Measurements from ENCODE around the gene GRK5.
"Not testable (repeated sequence)": the region's sequence is repeated elsewhere in the genome, so short reads cannot be mapped to it uniquely, and the experiment has no call there.

The GRK5 gene

GRCh38 chr10:119207366-119207666 lies at the start of gene GRK5:
TSS of gene GRK5 (plus strand) at chr10:119207571. CDS start at chr10:119207918, 347 bp downstream.
- DNase-seq: peak; percentile 84

DNA sequence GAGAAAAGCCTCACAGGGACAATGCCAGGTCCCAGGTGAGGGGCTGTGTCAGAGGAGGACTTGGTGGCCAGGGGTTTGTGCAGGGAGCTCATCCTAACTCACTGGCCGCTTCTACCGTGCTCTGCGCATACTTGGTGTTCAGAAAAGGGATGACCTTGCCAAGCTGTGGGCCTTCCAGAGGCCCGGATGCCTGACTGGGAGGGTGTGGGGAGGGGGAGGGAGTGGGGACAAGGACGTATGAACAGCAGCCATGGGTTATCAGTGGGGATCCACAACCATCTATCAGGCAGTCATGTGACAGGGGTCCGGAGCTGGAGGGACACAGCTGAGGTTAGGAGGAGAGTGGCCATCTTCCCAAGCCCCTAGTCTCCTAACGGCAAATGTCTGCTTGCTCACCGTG lies 48.0 kb upstream of the GRK5 start:
- no peak for DNase-seq

DNA sequence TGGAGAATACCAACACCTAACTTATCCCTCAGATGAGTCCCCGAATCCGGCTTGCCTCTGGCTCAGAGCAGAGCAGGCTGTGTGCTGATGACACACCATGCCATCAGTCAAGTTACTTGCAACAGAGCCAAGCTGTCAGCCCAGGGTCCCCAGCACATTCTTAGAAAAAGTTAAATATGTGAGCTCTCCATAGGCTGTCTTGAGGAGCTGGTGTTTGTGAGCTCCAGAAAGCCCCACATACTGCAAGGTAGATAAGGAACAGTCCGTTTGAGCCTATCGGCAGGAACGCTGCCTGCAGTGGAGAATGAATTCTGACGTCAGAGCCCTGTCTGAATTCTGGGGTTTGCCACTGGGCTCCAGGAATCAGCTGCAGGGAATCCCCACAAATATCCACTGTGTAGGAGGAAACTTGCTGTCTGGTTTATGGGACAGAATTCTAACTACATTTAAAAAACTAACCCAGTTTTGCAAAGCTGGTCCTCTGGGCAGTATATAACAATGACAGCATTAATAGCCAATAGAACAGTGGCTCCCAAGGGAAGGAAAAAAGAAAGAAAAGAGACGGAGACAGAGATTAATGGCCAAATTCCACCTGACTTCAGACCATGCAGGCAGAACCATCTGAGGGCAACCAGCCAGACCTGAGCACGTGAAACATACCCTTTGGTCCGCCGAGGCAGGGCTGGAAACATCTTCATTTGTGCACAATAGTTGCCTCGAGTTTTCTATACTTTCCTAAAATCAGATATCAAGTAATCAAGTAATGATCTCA lies 45.5 kb upstream of the GRK5 start:
- DNase-seq: peak; percentile 65

DNA sequence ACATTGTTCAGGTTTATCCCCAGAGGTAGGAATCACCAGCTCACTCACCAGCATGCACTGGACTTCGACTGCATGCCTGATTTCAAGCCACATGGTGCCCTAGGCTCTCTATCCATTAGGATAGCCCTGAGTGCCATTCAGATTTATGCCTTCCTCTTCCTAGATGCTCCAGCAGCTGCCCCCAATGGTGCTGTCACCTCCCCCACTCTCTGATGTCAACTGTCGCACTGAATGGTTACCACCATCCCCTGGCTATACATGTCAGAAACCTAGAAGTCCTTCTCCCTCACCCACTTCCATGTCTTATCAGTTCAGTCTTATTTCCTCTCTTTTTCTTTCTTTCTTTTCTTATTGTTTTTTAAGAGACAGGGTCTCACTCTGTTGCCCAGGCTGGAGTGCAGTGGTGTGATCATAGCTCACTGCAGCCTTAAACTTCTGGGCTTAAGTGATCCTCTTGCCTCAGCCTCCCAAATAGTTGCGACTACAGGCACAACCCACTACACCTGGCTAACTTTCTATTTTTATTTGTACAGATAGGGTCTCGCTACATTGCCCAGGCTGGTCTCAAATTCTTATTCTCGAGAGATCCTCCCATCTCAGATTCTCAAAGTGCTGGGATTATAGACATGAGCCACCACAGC lies 44.8 kb upstream of the GRK5 start:
- DNase-seq: no peak

- peak; percentile 16 for DNase-seq
Observed at GRCh38 chr10:119165171-119166117, 41.9 kb upstream of the GRK5 start, which contains the start of gene SFXN4. TSS of gene SFXN4 (minus strand) at chr10:119165714. CDS start at chr10:119165647, 67 bp downstream.

DNA sequence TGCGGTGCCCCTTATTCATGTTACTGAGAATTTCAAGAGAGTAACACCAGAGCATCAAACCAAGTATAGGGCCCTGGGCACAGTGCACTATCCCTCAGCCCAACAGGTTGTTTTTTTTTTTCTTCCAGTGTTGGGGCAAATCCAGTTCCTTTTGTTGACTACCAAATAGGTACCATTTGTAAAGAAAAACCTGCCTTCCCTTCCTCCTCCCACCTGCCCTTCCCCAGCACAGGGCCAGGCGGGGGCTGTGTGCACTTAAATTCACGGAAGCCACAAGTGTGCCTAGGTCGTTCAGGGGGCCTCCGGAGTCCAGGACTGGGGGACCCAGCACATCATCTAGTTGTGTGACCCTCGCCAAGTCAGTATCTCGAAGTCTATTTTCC lies 41.3 kb upstream of the GRK5 start:
- no peak for DNase-seq

DNA sequence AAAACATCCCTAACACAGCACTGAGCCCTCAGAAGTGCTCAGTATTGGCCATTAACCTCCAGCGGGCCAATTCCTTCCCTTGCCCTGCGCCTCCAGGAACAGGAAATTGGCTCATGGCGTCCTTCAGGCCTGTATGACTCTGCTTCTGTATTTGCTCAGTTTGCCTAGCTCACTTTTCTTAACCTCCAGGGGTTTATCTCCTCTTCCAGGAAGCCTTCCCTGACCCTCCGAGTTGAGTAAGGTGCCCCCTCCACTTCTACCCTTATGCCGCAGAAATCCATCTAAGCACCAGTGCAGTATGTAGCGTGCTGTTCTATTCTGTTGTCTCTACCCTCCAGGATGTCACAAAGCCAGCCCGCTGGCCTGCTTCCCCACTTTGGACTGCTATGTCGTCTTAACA lies 40.8 kb upstream of the GRK5 start:
- DNase-seq: no peak

GRCh38 chr10:119167041-119167440 lies 40.3 kb upstream of the GRK5 start:
- DNase-seq: no peak

DNA sequence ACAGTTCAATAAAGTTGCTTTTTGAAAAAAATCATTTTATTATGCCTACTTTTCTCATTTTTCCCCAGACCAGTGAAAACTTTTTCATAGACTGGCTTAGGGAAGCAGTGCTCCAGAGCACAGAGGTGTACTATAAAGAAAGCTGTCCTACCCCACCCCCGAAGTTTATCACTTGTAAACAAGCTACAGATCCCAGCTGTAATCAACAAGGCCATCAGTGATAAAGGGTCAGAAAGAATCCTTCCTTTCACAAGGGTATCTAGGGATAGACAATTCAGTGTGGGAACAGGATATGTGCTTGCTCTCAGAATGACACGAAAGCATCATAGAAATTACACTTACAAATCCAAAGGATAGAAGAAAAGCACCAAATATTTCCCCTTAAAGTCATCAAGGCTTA lies 33.3 kb upstream of the GRK5 start:
- DNase-seq: no peak

- DNase-seq: no peak
Observed at GRCh38 chr10:119176166-119176565, 31.2 kb upstream of the GRK5 start.

- no peak for DNase-seq
Observed at GRCh38 chr10:119177708-119178371, 29.5 kb upstream of the GRK5 start.

GRCh38 chr10:119178372-119179119 lies 28.8 kb upstream of the GRK5 start, which contains the start of gene PRDX3:
TSS of gene PRDX3 (minus strand) at chr10:119178812. CDS start at chr10:119178790, 22 bp downstream.
- DNase-seq: peak; percentile 64

GRCh38 chr10:119180850-119181400 lies 26.4 kb upstream of the GRK5 start:
- DNase-seq: not testable (repeated sequence)

DNA sequence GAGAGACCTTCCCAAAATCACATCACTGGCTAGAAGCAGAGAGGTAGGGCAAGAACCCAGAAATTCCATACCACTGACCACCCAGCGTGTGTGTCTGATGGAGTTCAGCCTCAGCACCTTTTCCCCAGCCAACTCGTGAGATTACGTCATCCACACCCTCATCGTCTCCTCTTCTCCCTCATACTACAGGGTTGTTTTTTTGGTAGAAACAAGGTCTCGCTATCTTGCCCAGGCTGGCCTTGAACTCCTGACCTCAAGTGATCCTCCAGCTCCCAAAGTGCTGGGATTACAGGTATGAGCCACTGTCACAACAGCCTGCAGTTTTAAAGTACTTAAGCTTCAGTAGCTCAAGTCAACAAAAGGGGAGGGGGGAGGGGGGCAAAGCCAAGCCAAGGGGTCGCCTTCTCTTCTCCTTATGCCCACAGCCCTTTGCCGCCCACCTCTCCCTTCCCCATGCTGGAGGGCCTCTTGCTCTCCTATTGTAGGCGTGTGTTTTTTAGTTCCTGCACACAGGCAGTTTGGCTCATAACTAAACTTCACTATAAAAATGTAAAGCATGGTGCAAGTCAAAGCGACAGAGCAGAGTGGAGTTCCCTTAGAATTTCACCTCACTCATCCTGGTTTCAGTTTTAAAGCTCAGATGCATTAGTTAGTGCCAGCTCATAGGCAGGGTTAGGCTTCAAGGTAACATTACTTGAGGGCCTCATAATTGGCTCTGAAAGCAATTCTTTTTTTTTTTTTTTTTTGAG lies 23.5 kb upstream of the GRK5 start:
- no peak for DNase-seq

- DNase-seq: peak; percentile 88
Observed at GRCh38 chr10:119189811-119190282, 17.5 kb upstream of the GRK5 start.

- DNase-seq: peak; percentile 92
Observed at GRCh38 chr10:119190353-119190752, 17.0 kb upstream of the GRK5 start.

DNA sequence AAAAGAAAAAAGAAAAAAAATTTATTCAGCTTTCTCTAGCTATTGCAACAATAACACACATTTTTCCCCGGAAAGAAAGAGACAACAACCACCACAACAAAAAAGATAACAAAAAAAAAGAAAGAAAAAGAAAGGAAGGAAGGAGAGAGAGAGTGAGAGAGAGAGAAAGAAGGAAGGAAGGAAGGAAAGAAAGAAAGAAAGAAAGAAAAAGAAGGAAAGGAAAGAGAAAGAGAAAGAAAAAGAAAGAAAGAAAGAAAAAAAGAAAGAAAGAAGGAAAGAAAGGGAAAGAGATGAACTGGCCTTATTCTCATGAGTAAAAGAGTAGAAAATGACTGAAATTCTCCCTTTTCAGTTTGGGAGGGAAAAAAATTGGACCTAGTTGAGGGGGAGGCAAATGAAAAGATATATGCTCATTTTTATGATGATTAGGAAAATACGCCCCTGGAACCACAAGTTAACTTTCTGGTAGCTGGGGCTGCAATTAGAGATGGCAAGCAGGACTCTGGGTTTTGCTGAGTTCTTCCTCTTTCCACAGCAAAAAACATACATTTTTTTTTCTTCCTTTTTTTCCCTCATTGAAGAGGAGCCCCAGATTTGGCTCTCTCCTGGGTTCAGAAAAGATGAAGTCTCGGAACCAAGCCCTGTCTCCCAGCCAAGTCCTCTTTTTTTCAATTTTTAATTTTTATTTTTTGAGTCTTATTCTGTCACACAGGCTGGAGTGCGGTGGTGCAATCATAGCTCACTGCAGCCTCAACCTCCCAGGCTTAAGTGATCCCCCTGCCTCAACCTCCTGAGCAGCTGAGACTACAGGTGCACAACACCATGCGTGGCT lies 16.2 kb upstream of the GRK5 start:
- DNase-seq: no peak

GRCh38 chr10:119191881-119192280 lies 15.5 kb upstream of the GRK5 start:
- peak; percentile 66 for DNase-seq

GRCh38 chr10:119197921-119198320 lies 9.4 kb upstream of the GRK5 start:
- DNase-seq: no peak

DNA sequence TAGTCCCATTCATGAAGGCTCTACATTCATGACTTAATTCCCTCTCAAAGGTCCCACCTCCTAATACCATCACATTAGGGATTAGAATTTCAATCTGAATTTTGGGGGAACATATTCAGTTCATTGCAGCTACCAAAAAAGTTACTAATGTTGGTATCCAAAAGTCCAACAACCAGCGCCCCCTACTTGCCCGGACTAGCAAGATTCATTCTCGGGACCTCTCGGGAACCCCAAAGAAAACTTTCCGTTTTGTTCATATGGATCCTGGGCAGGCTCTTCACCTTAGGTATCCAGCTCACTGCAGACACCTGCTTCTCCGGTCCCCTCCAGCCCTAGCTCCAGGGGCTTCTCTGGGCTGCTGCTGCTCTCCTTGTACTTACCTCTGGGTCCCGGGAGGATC lies 8.9 kb upstream of the GRK5 start:
- DNase-seq: no peak
